ENCODE measurements around the gene SPECC1.

DNA sequence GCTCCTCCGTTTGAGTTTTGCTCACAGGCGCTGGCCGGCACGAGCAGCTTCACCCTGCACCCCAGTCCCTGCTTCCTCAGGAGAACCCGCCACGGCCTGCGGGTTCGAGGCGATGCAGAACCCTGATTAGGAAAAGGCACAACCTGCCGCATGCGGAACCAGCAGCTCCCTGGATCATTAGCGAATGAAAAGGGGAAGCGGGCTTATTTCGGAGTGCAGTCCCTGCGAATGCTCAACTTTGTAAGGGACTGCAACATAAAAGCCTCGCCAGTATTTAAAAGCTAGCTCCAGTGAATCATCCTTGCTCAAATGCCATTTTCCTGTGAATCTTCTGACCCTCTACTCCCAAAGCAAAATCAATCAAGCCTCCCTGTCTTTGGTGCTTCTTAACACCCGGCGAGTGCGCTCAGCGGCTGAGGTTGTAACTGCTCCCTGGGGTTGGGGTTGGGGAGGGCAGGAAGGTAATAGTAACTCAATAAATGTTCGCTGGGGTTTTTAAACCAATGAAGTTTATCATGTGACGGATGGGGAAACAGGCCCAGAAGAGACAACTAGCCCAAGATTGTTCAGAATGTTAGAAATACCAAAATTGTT lies 30.9 kb upstream of the SPECC1 start:
- TF ChIP-seq GATA2 (IDR thresholded peaks at IDR 0.05; ENCODE audit: low read depth, low read length) (no peak), GATA3 (IDR thresholded peaks at IDR 0.05; ENCODE audit: low read depth, low read length) (no peak)
